Stimulated activated CD4-positive, alpha-beta T cell treated with anti-CD3 and anti-CD28 coated beads, Interleukin-4, amount 100 ng/mL, for 1 hour (primary cell): ENCODE results near the gene CEP112.

Experiments
- DNase-seq: peaks from one replicate; pipeline ENCODE4 v3.0.0-alpha.2; 2020

Gene CEP112

DNA sequence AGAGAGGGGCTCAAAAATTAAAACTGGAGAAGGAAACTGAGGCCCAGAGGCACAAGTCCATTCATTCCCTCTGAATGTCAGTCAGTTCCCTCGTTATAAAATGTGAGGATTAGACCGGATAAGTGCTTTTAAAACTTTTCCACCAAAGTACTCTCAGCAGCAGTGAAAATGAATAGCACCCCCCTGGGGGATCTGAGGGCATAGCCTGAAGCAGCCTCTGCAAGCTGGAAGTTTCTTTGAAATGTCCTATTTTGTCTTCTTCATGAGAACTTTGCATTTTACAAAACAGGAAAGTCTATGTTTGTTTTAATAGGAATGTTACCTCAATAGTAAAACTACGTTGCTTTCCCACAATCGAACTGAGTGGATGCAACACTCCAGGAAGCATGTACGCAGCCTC is 273.0 kb downstream of the CEP112 start:
- DNase-seq, result no peak

DNA sequence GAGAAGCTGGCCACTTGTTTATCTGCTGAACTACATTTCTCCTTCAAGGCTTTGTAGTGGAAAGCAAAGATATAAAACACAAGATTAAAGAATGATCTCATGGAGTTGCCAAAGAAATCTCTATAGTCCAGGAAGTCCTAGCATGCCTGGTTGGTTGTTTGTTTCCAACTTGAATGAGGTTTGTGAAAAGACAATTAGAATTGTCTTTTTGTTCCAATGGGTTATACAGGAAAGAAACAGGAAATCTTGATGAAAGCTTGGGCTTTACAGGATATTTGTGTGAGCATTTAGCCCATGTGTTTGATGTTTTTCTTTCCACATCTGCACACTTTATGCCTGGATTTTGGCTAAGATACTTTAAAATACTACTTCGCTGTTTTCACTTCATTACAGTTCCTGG is 273.4 kb downstream of the CEP112 start:
- DNase-seq, result no peak

DNA sequence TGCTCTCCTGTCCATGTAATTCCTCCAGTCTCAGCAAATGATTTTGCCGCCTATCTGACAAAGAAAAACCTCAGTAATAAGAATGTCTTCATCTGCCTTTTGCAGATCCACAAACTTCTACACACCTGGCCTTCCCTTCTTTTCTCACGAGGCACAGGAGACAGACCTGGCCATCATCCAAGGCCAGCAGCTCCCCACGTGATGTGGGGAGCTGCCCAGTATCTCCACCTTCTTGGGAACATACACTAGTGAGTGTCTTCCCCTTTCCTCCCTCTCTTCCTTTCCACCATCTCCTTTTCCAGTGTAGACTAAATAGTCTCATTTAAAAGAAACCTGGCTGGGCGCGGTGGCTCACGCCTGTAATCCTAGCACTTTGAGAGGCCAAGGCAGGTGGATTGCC is 274.4 kb downstream of the CEP112 start:
- no peak for DNase-seq

DNA sequence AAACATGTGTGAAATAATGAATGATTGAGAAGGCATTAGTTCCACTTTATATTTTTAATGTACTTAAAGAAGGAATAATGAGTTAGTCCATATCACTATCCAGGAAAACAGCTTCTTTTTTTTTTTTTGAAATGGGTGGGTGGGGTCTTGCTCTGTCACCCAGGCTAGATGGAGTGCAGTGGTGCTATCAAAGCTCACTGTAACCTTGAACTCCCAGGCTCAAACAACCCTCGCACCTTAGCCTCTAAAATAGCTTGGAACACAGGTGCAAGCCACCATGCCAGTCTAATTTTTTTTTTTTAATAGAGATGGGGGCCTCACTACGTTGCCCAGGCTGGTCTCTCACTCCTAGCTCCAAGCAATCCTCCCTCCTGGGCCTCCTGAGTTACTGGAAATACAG is 275.5 kb downstream of the CEP112 start:
- DNase-seq, result no peak

DNA sequence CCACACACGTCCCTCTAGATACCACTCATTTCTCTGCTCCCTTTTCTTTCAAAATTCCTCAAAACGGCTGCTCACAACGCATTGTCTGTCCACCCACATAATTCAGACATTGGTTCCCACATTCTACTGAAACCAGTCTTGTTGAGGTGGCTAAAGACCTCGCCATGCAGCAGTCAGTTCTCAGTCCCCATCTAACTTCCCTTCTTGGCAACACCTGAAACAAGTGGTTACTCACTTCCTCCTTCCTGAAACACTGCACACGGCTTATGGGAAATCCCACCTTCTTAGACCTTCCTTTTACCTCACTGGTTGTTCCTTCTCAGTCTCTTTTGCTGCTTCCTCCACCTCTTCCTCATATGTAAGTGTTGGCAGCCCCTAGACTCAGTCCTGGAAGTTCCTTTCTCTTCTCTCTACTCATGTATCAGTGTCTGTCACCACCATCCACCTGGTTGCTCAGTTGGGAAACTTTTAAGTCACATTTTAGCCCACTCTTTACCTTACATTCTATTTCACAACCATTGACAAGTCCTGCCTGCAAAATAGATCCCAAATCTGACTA is 277.1 kb downstream of the CEP112 start:
- no peak for DNase-seq

DNA sequence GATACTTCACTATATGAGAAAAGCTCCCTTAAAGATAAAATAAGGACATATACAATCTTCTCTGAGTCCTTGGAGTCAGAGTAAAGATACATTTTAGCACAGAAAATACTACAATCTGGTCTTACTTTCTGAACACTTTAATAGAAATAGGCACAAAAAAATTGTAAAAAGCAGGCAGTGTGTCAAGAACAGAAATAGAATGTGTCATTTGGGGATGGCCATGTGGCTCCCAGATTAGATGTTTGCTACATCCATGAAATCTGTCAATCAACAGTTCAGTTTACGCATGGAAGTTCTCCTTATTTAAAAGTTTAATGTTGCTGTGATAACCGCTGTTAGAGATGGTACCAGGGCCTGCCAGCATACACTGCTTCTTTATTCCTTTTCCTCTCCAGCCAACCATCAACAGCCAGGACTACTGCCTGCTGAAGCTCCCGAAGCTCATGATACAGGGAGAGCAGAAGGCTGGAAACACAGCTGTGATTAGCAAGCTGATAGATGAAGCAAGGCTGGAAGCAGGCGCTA is 278.5 kb downstream of the CEP112 start:
- no peak for DNase-seq

DNA sequence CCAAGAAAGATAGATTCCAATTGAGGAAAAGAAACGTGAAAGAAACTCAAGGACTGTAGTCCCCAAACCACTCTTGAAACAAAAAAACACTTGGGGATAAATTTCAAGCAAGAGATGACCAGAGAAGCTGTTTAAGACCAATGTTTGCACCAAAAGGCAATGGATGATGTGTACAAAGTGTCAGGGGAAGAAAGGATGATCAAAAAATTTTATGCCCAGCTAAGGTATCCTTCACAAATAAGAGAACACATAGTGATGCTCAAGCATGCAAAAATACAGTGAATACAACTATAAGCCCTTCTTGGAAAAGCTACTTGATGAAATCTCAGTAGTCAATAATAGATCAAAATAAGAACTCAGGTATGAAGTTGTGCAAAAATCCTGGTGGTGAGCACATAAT is 281.1 kb downstream of the CEP112 start:
- DNase-seq, result no peak

DNA sequence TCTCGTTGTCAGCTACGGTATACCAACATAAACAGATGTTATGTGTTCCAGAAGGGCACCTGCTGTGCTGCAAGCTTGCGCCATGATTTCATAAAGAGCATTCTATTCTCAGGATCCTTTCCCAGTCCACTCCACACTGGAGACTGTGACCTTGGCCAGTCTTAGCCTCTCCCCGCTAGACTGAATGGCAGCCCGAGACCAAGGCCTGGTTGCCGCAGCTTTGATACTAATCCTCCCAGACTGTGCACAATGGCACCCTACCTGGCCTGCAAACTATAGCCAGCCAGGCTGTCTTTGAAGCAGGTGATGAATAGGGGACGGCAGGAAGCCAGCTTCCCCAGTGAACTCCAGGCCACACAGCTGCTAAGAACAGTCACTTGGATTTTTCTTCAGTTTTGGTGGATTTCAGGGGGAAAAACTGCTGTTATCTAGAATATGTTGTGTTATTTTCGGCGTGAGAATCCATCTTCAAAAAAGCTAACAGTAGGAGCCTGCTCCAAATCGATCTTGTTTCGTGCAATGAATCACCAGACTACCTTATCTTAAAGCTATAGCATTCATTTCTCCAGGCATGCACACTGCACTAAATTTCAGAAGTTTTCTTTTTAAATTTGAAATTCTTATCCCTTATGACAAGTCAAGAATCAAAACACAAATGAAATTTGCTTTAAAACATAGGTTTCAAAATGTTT is 289.0 kb downstream of the CEP112 start:
- DNase-seq, result no peak

DNA sequence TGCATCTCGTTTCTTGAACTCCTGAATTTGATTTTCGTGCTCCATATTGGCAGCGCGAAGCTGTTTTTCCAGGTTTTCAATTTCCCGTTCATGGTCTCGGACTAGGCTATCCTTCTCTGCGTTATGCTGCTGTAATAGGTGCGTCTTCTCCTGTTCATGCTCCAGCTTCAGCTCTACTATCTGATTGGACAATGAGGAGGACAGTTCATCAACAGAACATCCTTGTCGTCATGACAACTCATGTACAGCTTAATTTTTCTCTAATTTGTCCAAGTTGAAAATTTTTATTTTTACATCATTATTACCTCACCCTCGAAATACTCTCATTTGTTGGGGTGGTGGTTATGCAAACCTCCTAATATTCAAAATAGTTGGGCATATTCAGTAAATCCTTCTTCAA is 289.8 kb downstream of the CEP112 start:
- no peak for DNase-seq

DNA sequence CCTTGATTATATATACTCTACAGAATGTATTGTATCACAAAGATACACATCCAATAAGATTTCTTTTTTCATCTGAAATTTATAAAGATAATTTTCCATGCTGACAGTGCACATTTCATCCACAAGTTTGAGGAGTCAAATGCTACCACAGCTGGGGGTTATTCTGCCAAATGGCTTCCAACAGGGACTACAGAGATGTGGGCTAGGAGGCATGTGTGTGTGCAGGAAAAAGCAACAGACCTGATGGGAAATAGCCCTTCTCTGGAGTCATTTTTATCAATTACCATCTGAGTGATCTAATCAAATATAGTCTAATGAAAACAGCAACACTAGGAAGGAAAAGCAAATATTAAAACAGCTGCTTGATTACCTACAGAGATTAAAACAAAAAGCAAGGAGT is 290.5 kb downstream of the CEP112 start:
- DNase-seq, result no peak

DNA sequence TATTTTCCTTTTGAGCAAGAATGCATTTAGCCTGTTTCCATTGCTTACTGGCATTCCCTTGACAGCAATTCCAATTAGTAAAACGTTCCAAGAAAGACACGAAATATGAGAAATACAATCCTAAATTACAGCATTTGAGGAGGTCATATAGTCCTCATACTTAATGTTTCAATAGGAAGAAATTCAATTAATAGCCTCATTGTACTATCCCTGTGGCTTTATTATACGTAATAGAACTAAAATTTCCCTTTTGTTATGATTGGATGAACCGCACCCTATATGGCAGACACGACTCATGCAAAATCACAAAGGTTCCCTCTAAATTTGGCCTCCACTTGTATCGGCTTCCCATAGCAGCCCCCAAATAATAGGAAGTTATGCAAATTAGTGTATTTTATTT is 291.7 kb downstream of the CEP112 start:
- DNase-seq, result no peak

DNA sequence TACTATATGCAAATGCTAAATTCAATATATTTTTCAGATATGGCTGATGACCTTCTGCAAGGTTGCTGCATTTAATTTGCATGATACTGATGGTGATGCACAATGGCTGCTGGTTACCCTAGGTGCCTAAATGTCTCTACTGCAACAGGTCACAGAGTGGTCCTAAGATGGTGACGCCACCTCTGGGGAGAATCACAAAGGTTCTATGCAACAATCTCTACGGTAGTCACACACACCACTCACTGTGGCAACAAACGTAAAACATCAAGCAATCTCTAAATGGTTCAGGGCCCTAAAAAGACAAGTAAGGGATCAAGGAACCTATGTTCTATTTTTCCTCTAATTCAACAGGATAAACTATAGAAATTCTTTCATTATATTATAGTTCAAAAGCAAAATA is 293.3 kb downstream of the CEP112 start:
- DNase-seq, result no peak

DNA sequence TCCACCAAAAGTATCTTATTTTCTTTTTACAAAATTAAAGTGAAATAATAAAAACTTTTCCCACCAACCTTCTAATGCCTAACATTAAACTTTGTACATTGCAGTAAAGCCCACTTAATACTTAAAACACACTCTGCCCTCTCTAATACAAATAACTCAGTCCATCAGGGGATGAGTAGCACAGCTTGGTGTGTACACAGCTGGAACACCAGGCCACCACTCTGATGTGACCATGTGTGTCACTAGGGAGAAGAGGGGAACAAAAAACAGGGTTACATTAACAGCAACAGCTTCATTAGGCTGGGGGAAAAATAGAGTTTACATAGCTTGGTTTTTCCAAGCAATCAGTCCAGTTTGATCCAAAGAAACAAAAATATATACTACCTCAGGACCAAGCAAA is 295.0 kb downstream of the CEP112 start:
- DNase-seq, result no peak

DNA sequence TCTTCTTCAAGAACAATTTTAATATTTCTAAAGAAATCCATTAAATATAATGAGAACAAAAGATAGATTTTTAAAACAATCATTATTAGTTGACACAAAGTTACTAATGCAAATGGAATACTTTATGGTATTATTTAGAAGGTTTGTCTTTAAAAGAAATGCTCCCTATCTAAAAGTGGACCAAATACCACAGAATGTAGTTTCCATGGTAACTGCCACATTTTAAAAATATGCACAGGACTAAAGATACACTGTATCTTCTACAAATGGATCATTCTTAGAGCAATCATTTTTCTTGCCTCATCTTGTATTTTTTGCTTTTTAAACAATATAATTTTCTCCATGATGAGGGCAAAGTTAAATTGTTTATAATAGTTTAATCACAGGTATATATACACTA is 296.0 kb downstream of the CEP112 start:
- no peak for DNase-seq

DNA sequence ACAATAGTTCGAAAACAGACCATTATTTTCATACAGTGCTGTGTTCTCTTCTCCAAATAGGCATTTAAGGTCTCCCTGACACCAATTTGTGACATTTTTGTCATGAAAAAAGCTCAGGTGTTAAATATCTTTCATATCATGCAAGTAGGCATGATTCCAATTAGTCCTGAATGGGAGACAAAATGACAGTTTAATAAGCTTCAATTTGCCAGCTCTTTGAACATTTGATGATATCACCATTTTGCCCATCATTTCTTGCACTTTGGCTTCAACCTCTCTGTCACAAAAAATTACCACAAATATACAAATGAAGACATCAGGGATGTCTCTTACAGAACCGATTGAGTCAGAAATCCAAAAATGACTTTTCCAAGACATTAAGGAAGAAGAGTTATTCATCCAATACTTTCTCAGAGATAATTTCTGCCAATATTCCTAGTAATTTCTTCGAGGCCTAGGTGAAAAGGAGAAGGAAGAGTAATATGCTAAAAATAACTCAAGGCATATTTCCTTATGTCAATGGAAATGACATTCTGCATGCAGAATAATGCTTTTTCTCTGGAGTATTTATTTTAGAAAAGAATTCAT is 298.1 kb downstream of the CEP112 start:
- DNase-seq, result no peak

DNA sequence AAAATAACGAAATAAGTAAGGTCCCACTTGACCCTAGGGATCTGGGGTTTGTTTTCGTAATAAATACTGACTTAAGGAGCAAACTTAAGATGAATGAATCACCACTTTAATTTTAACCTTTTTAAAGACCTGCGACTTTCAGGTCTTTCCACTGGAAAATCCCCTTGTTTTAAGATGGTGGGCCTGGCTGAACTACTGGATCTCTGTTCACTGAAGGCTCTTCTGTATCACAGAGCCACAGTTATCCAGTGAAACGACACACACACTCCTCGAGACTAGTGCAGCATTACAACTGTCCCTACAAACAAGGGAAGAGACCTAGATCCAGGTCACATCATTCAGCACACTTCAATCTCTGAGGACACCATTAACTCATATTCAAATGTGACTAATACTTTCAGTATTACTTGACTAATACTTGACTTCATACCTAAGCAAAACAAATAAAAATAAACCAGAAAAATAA is 299.0 kb downstream of the CEP112 start:
- no peak for DNase-seq

DNA sequence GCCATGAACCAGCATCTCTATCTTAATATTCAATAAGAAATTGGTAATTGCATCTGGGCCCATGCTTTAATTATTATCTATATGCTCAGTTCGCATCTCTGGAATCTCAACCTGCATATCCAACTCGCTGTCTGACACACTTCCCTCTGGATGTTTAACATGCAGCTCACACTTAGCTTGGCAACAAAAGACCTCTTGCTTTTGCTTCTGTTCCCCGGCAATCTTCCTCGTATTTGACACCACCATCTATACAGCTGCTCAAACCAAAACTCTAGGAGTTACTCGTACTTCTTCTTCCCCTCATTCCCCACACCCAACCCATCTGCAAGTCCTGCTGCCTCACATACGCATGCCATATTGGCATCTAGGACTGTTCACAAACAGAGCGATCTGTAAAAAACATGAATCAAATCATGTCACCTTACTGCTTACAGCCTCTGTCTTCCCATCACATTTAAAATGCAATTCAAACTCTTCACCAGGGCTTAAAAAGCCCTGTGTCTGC is 300.6 kb downstream of the CEP112 start:
- DNase-seq, result no peak

DNA sequence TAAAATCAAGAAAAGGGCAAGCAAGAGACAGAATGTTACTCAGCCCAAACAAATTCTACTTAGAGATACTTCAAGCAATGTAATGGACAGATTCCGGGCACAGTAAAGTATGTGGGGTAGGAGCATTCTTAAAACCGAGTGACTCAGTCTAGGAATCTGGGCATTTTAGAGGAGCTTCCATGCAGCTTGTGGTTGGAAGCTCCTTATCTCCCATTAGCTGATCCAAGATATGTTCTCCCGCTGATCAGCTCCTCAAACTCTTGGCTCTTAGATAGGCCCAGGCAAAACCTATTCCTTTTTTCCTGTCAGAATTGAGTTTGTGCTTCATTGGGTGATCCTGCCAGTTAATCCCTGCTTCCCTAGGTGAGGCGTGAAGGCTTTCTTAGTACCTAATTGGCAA is 303.3 kb downstream of the CEP112 start:
- no peak for DNase-seq

DNA sequence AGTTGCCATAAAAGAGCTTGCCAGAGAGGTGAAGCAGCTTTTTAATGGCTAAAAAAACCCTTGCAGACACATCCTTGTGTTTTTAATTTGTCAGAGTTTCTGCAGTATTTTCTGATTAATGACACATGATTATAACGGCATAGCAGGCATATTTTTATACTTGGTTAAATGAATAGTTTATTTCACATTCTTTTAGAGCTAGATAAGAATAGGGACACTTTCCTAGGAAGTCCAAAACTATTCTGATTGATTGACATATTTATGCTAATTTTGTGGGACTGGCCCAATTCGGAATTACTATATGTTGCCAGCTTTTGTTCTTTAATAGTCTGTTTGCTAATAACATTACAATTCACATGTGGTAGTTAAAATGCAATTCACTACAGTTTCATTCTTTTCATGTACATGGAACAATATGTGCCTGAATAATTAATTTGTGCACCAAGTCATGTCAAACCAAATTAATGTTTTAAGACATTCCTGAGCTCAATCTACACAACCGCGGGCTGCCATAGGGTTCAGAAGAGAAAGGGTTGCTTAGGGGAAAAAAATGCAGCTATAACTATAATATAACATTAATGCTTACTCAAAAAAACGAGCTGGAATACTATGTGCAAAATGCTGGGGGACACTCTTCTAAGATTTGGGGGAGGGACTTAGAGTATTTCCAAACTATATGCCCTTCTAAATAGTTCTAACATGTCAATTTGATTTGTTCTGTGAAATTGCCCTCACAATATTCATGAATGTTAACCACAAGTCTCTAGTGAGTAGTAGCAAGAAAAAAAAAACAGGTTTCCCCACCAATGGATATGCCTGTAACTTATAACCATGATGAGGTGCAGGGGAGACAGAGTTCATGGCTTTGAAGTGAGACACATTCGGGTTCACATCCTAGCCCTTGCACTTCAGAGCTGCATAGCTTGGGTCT is 305.4 kb downstream of the CEP112 start:
- DNase-seq, result no peak

DNA sequence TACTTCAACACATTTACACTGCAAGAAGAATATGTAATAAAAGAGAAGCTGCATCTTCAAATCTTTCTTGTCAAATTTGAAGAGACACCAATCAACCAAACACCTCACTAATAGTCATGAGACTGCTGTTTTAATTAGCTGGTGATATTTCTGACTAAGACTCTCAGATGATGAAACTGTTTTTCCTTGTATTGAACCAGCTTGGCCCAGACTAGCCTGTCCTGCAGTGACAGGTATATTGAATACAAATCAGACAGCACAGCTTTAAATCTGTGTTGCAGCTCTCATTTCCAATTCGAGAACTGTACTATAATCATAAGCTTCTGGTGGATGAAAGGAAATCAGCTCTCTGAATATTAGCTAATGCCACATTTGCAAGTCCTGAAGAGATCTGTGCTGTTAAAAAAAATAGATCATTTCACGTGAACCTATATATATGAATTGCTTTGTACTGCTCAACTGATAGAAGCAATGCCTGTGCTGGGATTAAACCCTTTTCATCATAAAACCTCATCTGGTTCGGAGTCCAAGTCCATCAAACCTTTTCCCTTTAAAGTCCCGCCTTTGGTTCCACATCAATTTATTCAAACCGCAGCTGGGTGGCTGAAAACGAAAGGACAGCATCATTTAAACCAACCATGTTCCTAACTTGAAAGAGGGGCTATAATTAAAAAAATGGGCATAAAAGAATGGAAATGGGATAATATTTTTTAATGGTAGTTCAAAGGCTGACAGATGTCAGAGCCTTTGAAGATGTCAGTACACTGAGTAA is 306.2 kb downstream of the CEP112 start:
- DNase-seq, result no peak

DNA sequence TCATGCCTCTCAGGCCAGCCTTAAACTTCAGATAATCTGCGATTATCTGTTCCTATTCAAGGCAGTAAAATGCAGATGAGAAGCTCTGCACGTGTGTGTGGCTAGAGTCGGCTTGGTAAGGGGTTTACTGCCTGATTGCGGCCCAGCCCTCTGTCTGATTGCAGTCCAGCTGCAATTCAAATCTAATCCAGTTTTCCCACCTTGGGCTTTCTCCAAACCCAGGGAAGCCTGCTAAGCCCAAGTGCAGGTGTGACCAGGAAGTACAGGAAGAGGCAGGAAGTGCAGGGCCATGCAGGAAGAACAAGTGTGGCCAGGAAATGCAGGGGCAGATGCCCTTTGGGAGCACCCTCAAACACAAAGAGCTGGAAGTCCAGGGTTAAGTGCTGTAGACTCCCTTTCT is 314.9 kb downstream of the CEP112 start:
- DNase-seq, result no peak

DNA sequence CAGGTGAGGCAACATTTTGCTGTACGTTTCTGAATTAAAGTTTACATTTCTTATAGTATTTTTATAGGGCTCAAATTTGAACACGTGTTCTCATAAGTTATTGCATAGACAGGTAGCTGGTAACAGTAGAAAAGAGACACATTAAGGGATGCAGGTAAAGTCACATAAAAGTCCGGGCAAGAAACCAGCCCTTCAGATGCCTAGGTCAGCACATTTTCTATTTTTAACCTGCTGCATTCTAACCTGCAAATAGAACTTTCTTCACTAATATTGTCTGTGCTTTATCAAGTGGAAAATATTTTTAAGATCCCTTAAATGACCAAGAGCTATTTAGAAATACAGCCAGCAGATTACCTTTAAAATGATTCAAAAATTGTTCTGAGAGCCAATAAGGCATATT is 323.1 kb downstream of the CEP112 start:
- DNase-seq, result no peak
